Occipital lobe (tissue), 2 donors: ENCODE results near the gene ELAPOR2. TPM values are rescaled to one million over a fixed set of nuclear protein-coding genes. Genes with fewer than 3 reads are reported as not detected.
"Not testable (repeated sequence)": the region's sequence is repeated elsewhere in the genome, so short reads cannot be mapped to it uniquely, and the experiment has no call there.

ENCODE experiments used
- DNase-seq: peaks from one replicate; lab custom pipeline; 2025; lab: John Stamatoyannopoulos, UW
- total RNA-seq: library from RNA; depleted of rRNA; stranded (reverse); fragments of >200 nt; gene quantifications from one replicate; pipeline ENCODE4 v1.2.3, GENCODE V29; 2014

ELAPOR2 gene, protein sequence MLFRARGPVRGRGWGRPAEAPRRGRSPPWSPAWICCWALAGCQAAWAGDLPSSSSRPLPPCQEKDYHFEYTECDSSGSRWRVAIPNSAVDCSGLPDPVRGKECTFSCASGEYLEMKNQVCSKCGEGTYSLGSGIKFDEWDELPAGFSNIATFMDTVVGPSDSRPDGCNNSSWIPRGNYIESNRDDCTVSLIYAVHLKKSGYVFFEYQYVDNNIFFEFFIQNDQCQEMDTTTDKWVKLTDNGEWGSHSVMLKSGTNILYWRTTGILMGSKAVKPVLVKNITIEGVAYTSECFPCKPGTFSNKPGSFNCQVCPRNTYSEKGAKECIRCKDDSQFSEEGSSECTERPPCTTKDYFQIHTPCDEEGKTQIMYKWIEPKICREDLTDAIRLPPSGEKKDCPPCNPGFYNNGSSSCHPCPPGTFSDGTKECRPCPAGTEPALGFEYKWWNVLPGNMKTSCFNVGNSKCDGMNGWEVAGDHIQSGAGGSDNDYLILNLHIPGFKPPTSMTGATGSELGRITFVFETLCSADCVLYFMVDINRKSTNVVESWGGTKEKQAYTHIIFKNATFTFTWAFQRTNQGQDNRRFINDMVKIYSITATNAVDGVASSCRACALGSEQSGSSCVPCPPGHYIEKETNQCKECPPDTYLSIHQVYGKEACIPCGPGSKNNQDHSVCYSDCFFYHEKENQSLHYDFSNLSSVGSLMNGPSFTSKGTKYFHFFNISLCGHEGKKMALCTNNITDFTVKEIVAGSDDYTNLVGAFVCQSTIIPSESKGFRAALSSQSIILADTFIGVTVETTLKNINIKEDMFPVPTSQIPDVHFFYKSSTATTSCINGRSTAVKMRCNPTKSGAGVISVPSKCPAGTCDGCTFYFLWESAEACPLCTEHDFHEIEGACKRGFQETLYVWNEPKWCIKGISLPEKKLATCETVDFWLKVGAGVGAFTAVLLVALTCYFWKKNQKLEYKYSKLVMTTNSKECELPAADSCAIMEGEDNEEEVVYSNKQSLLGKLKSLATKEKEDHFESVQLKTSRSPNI
- total RNA-seq, result 41.8 TPM

DNA sequence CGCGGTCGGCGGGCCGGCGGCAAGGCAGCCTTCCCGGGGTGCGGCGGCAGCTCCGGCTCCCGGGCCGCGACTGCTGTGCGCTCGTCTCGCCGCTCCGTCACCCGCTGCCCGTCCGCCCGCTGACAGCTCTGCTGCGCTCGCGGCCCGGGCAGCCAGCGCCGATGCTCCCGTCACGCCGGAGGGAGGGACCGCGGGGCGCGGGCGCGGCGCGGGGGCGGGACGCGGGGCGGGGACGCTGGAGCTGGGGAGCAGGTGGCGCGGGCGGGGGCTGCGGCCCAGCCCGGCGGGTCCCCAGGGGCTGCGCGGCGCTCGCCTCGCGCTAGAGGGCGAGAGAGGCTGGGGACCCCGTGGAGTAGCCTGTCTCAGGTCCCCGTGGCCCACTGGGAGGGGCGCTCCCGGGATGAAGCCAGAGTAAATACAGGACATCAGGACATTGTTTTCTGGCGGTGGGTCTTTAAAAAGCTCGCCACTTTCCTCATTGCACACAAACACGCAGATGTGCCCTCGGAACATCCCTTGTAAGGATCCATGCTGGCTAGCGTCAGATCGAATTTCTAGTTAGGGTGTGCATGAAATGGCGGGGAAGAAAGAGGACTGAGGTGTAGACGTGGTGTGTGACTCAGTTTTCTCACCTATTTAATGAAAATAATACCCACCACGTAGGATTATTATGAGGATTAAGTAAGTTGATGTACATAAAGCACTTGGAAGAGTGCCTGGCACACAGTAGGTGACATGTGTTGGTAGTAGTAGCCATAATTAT, at the start of gene ELAPOR2:
TSS of gene ELAPOR2 (minus strand) at position 130 of the 763 bp plus-strand sequence. CDS start 141 bp downstream, outside the sequence.
- peak; percentile 87 for DNase-seq

DNA sequence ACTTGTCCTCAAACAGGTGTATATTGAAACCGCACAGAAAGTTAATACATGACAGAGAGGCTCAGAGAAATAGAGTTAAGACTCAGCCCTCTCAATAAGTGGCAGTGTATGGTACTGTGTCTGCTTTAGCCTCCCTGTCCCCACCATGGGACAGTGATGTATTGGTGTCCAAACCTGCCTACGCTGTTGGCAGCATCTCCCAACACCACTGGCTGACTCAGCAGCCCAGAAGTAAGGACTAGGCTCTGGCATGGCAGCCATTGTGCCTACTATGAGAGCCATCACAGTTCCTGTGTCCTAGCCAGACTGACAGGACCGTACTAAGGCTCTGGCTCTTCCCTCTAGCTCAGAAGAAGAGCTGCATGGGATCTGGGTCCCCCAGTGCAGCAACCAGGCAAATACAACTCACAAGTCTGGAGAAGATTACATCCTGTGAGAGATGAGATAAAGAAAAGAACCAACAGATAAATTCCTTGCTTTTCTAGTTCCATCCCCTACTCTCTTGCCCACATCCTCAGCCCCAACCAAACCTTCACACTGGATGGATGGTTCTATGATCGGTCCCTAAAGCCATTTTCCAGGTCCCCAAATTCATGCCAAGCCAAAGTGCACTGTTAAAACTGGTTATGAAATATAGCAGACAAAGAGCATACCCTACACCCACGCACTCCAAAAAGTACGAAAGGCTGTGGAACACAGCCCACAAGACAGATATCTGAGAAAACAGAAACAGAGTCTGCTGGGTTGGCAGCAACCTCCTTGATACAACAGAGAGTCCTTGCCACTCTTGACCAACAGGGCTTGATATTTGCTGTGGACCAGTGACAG, 48.7 kb upstream of the ELAPOR2 start:
- DNase-seq, result no peak

DNA sequence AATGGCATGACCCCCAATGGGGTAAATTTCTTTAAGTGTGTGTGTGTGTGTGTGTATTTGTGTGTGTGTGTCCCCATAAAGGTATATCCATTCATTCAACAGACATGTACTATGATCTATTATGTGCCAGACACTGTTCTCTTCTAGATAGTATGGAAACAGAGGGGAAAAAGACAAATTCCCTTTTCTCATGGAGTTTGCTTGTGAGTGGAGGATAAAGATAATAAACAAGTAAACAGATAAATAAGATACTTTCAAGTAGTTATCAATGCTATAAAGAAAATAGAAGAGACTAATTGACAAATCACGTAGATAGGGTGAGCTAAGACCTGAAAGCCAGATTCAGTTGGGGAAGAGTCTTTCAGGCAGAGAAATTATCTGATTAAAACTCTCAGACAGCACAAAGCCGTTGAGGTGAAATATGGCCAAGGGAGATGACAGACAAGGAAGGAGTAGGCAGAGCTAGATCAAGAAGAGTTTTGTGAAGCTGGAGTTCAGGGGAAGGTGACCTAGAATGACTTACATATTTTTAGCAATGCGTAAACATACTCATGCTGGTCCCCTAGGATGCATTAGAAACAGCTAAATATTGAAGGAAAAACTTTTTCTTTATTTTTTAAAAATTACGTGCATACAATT, 47.6 kb upstream of the ELAPOR2 start:
- no peak for DNase-seq

DNA sequence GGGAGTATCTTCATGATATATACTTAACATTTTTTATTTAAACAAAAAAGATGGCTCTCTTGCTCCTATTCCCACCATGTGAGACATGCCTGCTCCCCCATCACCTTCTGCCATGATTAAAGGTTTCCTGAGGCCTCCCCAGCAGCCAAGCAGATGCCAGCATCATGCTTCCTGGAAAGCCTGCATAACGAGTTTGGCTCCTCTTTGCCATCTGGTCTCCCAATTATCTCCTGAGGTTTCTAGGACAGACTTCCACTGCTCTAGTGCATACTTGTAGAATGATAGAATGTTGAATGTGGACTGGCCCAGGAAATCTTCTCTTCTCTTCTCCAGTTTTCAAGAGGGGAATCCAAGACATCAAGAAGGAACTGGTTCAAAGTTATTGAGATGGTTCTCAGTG, 45.9 kb upstream of the ELAPOR2 start:
- DNase-seq, result no peak

DNA sequence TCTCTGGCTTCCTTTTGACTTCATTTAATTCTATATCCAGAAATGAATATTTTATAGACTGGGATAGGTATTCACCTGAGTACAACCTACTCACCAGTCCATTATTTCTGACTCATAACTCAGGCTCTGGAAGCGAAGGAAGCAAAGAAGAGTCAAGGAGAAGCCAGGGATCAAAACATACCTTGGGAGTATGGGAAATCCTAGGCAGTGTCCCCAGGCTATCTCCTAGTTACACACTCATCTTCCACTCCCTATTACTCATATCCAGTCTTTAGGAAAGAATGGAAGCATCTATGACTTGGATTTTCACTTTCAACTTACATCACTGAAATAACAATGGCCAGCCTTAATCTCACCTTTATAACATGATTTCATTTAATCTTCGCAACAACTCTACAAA, 40.9 kb upstream of the ELAPOR2 start:
- no peak for DNase-seq

DNA sequence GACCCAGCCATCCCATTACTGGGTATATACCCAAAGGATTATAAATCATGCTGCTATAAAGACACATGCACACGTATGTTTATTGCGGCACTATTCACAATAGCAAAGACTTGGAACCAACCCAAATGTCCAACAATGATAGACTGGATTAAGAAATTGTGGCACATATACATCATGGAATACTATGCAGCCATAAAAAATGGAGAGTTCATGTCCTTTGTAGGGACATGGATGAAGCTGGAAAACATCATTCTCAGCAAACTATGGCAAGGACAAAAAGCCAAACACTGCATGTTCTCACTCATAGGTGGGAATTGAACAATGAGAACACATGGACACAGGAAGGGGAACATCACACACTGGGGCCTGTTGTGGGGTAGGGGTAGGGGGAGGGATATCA, 37.9 kb upstream of the ELAPOR2 start:
- DNase-seq, result not testable (repeated sequence)

DNA sequence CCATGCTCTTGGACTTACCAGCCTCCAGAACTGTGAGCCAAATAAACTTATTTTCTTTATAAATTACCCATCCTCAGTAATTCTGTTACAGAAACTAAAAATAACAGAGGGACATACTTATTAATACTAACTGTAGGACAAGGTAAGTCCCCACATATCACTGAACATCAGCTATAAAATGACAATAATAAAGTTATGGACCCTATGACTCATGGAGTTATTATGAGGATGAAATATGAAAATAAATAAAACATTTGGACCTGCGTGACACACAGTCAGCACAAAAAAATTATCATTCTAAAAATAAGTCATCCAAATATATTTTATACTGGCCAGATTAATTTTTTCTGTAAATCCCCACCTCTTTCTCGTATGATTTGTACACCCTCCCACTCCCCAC, 34.9 kb upstream of the ELAPOR2 start:
- no peak for DNase-seq

DNA sequence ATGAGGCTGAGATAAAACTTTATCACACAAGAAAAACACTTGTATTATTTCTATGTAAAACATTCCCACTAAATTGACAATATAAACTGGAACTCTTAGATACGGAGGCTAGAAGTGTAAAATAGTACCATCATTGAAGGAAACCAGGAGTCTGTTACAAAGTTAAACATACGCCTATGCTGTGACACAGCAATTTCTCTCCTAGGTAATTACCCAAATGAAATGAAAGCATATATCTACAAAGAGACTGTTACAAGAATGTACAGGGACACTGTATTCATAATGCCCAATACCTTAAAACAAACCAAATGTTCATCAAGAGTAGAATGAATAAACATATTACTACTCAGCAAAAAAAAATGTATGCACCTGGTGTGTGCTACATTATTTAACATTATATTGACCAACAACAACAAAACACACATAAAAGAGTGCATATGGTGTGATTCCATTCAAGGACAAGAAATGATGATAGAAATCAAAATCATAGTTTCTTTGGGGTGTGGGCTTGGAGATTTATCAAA, 33.2 kb upstream of the ELAPOR2 start:
- no peak for DNase-seq

DNA sequence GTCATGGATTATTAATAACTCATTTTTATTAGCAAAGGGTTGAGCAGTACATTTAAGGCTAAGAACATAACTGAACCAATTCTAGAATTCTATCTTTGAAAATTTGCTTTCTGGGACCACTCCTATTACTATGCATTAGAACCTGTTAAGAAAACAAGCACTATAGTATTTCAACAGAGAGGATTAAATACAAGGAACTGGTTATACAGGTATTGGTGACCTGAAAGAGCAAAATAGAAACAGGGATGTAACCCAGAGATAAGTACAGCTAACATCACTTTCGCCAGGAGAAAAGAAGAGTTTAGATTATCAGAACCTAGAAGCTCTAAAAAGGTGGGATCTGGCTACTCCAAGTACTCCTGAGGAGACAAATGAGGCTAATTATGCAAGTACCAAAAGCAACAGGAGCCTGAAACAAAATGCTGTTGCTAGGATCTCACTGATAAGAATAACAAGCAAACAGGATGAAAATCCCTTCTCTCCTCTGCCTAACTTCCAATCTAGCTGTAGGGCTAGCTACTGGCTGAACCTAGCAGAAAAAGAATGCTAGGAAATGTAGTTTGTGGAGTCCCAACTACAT, 32.1 kb upstream of the ELAPOR2 start:
- no peak for DNase-seq

DNA sequence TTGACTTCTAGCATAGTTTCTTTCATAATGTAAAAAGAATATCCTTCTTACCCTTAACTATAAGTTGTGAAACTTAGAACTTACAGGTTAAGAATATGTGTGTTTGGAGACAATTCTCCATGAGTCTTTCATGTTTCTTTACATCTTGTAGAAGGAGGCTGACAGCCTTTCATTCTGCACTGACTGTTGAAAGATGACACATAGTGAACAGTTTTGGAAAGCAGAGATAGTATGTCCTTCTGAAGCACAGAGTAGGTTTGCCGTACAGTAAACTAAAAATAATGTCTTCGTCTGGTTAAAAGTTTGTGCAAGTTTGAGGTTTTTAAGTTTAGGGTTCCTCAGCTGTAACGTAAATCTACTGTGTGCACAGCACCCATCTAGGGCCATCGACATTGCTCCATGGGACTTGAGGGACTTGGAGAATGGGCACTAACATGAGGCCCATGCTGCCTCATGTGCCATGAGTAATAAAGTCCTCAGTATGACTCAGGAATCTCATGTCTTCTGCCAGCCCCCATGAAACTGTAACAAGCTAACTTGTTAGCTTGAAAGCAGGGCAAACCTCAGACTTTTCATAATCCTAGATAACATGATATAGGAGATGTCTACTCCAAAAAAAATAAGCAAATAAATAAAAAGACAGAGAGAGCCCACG, 24.5 kb upstream of the ELAPOR2 start:
- no peak for DNase-seq

DNA sequence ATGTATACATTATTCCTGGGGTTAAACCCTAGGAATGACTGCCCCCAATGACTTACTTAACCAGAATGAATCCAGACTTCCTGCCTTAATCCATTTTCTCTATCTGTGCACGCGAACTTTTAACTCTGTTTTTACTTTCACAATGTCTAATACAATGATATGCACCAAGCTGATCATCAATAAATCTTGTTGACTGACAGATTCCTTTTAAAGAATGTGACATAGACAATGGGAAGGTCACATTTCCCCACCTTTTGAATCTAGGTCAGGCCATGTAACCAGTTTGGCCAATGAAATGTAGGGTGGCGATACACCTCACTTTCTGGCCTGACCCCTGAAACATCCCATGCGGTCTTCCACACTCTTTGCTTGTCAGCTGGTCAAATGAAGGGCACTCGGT, 23.2 kb upstream of the ELAPOR2 start:
- DNase-seq, result no peak

DNA sequence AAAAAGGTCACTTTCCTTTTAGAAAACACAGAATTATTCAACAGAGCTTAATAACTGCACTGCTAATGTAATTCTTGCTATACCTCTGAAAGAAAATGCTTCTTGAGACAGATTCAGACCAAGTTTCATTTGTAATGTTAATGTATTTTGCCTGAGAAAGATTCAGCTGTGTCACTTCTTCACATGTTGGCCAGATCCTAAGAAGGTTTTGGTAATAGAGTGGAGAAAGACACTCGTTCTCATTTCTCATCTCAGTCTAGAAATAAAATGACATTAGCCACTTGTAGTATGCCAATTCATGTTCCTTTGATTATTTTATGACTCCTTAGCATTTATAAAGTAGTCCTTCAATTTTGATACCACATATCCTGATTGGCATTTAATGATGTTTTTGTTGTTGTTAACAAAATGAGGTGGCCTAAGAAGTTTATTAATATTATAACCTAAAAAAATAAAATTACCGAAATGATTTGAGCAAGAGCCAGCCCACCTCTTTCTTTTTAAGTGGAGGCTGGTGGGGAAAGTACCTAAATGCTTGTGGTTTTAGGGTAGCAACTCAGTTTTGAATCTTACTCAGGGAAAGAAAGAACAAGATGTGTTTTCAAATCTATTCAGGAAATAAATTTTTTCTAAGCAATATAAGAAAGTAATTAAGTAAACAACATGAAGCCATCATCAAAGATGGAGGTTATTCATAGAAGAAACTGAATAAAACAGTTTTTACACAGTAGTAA, 16.4 kb upstream of the ELAPOR2 start:
- no peak for DNase-seq

DNA sequence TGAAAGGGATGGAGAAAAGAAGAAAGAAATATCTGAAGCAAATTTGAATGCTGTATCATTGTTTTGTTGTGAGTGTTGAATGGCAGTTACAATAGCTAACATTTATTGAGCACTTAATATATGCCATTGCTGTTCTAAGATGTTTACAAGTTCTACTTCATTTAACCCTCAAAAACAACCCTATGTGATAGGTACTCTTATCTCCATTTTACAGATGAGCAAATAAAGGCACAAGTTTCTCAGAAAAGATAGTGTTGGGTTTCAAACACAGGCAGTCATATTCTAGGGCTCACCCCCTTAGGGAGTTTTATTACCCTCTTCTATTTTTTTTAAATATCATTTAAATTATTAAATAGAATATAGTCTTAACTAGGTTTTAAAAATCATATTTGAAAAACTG, 8.3 kb upstream of the ELAPOR2 start:
- DNase-seq, result no peak

DNA sequence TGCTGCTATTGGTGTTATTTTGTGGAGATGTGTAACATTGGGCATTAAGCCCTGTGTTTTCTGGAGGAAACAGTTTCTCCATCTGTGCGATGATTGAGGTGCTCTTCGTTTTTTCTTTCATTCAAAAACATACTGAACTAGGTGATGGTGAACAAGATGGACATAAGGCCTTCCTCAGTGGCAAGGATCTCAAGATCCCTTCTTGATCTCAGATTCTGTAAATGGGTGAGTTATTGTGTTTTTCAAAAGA, 759 bp upstream of the ELAPOR2 start:
- no peak for DNase-seq

DNA sequence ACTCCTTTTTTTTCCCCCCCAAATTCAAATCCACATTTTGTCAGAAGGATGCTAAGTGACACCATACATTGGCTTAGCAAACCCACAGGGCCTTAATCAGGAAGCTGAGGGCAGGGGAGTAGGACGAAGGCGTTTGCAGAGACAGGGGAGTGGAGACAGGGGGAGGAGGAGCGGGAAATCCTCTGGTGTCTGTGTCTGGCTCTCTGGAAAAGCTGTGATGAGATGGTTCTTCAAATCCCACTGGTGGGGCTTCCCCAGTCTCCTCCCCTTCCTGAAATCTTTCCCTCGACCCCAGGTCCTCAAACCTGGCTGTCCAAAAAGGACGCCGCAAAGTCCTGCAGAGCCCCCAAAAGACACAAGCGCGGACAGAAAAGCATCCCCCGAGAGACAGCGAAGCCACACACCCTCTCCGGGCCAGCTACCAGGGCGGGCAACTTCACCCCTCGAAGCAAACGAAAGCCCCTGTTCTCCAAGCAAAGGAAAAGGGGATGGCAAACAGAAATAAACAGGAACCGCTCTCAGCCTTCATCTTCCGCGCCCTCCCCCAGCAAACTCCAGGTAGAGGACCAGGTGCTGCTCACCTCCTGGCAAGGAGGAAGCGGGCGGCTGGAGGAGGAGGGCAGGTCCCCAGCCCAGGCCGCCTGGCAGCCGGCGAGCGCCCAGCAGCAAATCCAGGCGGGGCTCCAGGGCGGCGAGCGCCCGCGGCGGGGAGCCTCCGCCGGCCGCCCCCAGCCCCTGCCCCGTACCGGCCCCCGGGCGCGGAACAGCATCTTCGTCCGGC, 520 bp downstream of the ELAPOR2 start:
- peak; percentile 20 for DNase-seq

DNA sequence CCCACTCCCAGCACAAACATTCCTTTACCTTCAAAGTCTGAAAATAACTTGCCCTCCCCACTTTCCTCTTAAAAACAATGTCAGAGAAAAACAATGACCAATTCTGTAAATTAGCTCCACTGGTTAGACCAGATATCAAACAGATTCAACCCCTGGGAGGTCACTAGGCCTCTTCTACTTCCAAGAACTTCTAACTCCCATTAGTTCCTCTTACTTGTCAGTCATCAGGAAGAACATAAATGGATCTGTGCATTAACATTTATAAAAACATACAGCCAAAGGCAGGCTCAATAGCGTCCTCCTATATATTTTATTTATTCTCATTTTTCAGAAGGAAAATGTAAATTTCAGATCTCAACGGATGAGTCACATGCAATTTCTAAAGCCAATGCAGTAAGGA, 2.2 kb downstream of the ELAPOR2 start:
- DNase-seq, result no peak

DNA sequence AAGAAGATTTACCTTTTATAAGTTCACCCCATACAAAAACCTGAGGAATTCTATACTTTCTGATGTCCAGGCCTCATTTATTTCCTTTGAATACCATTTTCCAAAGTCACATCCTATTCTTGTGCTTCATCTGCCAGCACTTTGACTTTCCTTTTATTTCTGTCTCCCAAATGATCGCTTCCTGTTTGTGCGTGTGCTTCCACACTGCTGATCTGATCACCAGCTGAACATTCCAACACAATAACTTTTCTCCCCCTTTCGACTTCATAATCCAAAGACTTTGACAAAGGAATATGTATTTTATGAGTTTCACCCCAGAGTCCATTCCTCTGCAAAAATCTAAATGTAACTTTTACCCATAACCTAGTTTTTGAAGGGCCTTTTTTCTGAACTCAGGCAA, 3.1 kb downstream of the ELAPOR2 start:
- no peak for DNase-seq

DNA sequence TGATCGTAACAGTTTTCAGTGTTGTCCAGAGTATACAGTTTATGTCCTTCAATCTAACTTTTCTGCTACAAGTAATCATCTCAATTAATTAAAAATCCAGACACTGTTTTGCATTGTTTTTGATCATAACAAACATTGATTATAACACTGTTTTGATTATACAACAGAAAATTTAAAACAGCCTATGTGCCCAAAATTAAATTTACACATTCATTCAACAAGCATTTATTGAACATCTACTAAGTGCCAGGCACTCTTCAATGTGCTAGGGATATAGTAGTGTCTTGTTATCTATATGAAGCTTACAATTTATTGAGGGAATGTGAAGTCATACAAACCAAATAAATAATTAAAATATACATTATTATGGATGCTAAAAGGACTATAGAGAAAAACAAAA, 10.6 kb downstream of the ELAPOR2 start:
- DNase-seq, result no peak
